Measurements from ENCODE around the gene CCDC141. TPM values are rescaled to one million over a fixed set of nuclear protein-coding genes. Genes with fewer than 3 reads are reported as not detected.

The CCDC141 gene
- total RNA-seq, 2 donors from 2014 or later = 1.9 to 2.1 TPM

DNA sequence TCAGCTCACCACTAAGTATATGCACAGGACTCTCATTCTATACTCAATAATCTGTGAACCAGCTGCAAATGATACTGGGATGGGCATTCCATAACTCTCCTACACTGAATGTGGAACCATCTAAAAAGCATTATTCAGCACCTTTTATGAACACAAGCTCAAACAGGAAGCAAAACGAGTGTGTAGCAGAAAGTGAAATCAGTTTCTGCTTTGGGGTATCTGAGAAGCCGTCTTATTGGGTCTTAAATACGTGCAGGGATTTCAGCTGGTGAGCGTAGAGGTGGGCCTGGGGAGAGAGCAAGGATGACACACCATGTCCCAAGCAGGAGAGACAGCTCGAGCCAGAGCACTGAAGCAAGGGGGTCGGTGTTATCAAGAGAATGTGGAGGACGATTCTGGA lies 122.8 kb downstream of the CCDC141 start:
- Mint-ChIP-seq H3K27ac (no peak overlapping the region), H3K36me3 (ENCODE audit: low read depth) (no peaks in the 10 kb centered on the region), H3K27me3 (peaks cover 7% of the 10 kb centered on the region), H3K4me1 (no peaks in the 10 kb centered on the region), H3K4me3 (no peak overlapping the region), H3K9me3 (no peaks in the 10 kb centered on the region)
- ATAC-seq (replicated peaks) = no peak

DNA sequence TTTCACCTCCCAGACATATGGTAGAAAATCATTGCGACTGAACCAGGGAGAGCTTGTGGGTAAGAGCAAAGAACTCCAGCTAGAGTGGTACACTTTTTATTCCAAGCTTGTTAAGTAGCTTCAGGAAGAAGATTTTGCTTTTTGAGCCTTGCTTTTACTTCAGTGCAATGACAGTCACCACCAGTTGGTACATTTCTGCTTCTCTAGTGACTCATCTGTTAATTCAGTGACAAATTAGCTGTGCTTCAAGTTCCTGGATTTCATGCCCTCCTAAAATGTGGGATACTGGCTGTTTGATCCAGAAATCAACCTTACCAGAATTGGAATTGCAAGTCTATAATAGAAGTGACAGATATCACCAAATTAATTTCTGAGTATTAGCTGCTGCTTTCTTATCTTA lies 125.1 kb downstream of the CCDC141 start:
- no peak for ATAC-seq (replicated peaks)
- H3K4me1 Mint-ChIP-seq = no peaks in the 10 kb centered on the region
- no peaks in the 10 kb centered on the region for H3K36me3 Mint-ChIP-seq (ENCODE audit: low read depth)
- H3K27ac Mint-ChIP-seq = no peak overlapping the region
- H3K27me3 Mint-ChIP-seq = peaks cover 7% of the 10 kb centered on the region
- H3K9me3 Mint-ChIP-seq = no peaks in the 10 kb centered on the region
- no peak overlapping the region for H3K4me3 Mint-ChIP-seq

DNA sequence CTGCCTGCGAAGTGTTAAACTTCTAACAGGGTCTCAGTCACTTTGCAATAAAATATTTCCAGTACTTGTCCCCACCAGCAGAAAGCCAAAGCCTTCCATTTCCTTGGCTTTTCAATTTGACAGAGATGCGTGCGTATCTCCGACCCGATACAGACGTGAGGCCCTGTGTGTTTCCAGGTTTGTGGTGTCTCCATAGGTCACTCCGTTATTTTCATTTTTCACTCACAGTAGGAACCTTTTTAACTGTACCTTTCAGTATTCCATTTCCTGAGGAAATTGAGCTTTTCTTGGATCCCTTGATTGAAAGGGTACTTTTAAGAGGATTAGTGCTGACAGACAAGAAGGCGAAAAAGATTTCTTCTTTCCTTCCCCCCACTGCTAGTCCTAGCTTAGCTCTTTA lies 126.4 kb downstream of the CCDC141 start:
- no peak for ATAC-seq (replicated peaks)
- no peaks in the 10 kb centered on the region for H3K36me3 Mint-ChIP-seq (ENCODE audit: low read depth)
- no peak overlapping the region for H3K27ac Mint-ChIP-seq
- peaks cover 7% of the 10 kb centered on the region for H3K27me3 Mint-ChIP-seq
- no peaks in the 10 kb centered on the region for H3K4me1 Mint-ChIP-seq
- H3K9me3 Mint-ChIP-seq = no peaks in the 10 kb centered on the region
- no peak overlapping the region for H3K4me3 Mint-ChIP-seq

DNA sequence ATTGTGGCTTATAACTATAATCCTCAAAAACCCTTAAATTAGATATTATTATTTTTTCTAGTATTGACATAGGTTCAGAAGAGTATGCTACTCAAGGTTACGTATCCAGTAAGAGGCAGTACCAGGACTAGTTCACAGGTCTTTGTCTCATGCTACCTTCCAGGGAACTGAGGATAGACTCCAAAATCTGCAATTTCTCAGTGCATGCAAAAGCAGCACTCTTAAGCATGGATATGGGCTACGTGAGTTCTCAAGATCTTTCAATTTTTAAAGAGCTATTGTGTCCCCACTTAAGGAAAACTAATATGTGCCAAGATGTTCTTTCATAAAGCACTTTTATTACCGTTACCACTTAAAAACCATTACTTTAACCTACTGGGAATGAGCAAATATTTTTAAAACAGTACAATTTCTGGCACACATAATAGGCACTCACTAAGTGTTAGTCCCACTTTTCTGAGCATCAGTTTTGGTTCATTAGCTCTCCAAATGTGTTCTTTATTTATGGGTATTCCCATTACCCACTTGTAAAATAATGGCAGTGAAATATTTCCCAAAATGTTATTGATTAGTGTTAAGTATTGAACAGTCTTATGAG lies 128.9 kb downstream of the CCDC141 start:
- Mint-ChIP-seq H3K4me1 (no peaks in the 10 kb centered on the region), H3K4me3 (no peak overlapping the region), H3K27ac (no peak overlapping the region), H3K36me3 (ENCODE audit: low read depth) (no peaks in the 10 kb centered on the region), H3K9me3 (no peaks in the 10 kb centered on the region), H3K27me3 (peaks cover 3% of the 10 kb centered on the region)
- ATAC-seq (replicated peaks) = no peak

DNA sequence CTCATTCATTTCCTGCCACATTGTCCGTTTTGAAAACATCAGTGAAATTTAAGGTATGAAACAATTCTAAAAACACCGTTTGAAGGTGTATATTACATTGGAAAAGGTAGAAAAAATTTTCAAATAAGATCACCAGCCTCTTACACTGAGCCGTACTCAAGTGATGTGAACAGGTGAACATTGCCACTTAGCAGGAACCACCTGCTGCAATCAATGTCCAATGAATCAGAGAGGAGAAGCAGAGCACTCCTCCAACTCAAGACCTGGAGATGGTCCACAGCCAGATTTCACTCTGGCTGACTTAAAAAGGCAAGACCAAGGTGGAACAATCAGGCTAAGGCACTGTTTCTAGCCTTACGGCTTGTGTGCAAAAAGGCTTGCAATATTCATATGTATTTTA lies 132.4 kb downstream of the CCDC141 start:
- Mint-ChIP-seq H3K4me1 (no peaks in the 10 kb centered on the region), H3K9me3 (no peaks in the 10 kb centered on the region), H3K27me3 (no peaks in the 10 kb centered on the region), H3K27ac (no peak overlapping the region), H3K36me3 (ENCODE audit: low read depth) (no peaks in the 10 kb centered on the region), H3K4me3 (no peak overlapping the region)
- ATAC-seq (replicated peaks) = no peak

DNA sequence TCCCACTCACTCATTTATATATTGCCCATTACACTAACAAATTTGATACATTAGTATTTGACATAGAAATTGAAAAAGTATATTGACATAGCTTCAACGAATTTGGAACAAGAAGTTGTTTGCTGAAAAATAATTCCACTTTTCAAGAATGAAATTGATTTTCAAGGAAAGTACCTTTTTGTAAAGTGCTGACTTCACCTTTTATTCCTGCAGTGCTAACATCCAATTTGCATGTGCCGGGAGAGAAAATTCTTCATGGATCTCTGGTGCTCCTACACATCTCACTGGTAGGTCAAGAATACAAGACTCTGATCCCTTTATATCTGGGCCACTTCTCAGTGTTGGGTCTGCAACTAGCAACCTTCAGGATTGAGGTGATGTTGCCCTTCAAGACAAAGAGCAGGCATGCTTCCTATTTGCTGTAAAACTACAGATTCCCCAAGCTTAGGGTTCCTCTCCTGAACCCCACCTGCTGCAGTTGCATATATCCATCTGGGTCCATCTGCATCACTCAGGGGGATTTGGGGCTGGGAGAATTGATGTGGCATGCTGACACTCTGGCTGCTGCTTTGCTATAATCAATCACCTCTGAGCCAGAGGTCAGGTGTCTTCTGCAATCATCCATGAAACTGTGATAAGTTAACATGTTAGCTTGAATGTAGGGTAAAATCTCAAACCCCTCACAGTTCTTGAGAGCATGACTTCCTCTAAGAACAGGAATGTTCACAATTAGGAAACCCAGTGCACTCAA lies 134.3 kb downstream of the CCDC141 start:
- no peaks in the 10 kb centered on the region for H3K36me3 Mint-ChIP-seq (ENCODE audit: low read depth)
- H3K9me3 Mint-ChIP-seq = no peaks in the 10 kb centered on the region
- H3K27ac Mint-ChIP-seq = no peak overlapping the region
- no peak overlapping the region for H3K4me3 Mint-ChIP-seq
- H3K27me3 Mint-ChIP-seq = no peaks in the 10 kb centered on the region
- no peak for ATAC-seq (replicated peaks)
- H3K4me1 Mint-ChIP-seq = no peaks in the 10 kb centered on the region

DNA sequence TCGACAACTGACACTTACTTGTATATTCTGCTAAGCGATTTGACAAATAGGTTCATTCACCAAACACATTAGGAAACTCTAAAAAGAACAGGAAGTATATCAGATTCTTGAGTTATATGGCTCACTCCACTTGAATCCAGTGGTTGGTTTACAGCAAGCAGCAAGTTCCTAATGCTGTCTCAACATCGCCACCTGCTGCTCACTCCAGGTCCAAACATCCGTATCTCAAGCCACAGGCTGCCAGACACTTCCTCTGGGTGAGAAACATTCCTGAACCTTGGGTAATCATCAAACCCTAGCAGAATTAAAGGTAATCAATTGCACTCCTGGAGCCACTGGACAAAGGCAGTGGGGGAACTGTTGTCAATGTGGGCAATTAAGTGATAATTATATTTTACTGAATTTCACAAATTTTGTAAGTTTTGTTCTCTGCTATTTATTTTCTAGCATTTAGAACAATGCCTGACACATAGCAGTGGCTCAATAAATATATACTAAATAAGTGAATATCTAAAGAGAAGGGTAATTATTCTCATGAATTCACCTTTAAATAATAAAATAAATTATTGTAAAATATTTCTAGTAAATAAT lies 135.6 kb downstream of the CCDC141 start:
- Mint-ChIP-seq H3K4me3 (no peak overlapping the region), H3K27ac (no peak overlapping the region), H3K4me1 (no peaks in the 10 kb centered on the region), H3K9me3 (no peaks in the 10 kb centered on the region), H3K27me3 (no peaks in the 10 kb centered on the region), H3K36me3 (ENCODE audit: low read depth) (no peaks in the 10 kb centered on the region)
- ATAC-seq (replicated peaks) = peak; percentile 68

DNA sequence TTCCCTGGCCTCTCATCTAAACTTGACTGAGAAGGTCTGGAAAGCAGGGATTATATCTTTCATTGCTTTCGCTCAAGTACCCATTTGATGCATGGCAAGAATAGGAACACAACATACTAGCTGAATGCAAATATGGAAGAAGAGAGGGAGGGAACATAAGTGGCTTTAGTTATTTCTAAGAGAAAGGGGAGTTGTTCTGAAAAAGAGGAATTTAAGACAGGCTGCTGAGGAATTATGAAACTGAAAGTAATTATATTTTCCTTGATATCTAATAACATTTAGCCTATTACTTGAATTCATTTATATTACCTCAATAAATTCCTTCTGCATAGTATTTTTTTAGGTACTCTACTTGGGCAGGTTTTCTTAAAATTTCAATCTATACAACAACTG lies 136.9 kb downstream of the CCDC141 start:
- no peak overlapping the region for H3K4me3 Mint-ChIP-seq

DNA sequence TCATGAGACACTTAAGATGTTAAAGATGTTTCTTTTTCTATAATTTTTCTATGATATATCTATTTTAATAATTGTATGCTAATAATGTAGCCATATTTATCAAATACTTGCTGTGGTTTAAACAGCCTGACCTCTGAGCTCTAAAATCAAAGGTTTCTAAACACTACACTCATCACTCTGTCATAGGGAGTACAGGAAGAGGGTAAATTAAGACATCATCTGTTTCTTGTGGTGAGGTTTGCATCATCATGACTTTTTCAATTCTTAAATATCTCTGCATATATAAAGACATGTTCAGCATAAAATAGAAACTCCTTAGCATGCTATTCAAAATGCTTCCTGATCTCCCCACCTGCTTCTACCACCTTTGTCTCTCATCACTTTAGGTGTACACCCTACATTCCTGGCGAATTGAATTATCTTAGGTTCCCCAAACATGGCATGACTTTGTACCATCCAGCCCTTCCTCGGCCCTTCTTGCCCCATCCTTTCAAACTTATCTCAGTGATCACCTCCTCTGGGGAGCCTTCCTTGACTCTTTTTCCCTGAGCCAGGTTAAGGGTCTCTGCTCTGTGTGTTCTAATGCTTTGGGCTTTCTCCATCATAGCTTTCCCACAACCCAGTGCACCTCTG lies 137.4 kb downstream of the CCDC141 start:
- Mint-ChIP-seq H3K36me3 (ENCODE audit: low read depth) (no peaks in the 10 kb centered on the region), H3K27me3 (no peaks in the 10 kb centered on the region), H3K4me3 (no peak overlapping the region), H3K4me1 (no peaks in the 10 kb centered on the region), H3K27ac (no peak overlapping the region), H3K9me3 (no peaks in the 10 kb centered on the region)
- peak; percentile 70 for ATAC-seq (replicated peaks)

More for the DNA sequence above, 136.9 kb downstream of the CCDC141 start:
- H3K27me3 Mint-ChIP-seq = no peaks in the 10 kb centered on the region
- H3K36me3 Mint-ChIP-seq (ENCODE audit: low read depth) = no peaks in the 10 kb centered on the region
- no peak overlapping the region for H3K27ac Mint-ChIP-seq
- H3K9me3 Mint-ChIP-seq = no peaks in the 10 kb centered on the region
- no peaks in the 10 kb centered on the region for H3K4me1 Mint-ChIP-seq
- ATAC-seq (replicated peaks) = no peak

DNA sequence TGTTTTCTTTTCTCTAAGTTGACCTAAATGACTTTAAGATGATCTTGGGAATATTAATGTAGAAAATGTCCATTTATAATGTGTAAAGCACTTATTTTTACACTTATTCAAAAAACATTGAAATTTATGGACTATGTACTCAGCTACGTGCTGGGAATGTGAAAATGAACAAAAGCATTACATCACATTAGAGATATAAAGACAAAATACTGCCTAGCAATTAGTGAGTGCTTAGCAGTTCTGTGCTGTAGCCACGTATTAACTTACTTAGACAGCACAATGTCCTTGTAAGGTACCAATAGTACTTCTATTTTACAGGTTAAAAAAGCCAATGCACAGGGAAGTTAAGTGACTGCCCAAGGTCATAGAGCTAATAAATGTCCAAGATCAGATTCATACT lies 138.9 kb downstream of the CCDC141 start:
- no peaks in the 10 kb centered on the region for H3K4me1 Mint-ChIP-seq
- no peaks in the 10 kb centered on the region for H3K36me3 Mint-ChIP-seq (ENCODE audit: low read depth)
- H3K27ac Mint-ChIP-seq = no peak overlapping the region
- no peak for ATAC-seq (replicated peaks)
- no peaks in the 10 kb centered on the region for H3K9me3 Mint-ChIP-seq
- no peak overlapping the region for H3K4me3 Mint-ChIP-seq
- no peaks in the 10 kb centered on the region for H3K27me3 Mint-ChIP-seq

DNA sequence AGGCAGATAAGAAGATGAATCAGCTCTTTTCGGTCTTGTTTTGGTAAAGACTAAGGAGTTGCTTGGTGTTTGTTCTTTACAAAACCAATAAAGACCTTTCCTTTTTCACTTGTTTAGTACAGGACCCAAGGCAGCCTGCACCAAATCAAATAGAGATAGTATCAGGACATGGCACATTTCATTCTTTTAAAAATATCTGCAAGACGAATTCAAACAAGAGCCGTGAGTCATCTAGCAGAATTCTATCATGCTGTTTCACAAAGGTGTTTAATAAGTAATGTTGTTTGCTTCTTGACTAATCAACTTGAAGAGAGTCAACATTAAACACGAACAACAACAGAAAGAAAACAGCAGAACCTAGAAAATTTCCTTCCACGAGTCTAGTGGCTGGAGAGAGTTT lies 139.9 kb downstream of the CCDC141 start:
- no peak overlapping the region for H3K27ac Mint-ChIP-seq
- H3K9me3 Mint-ChIP-seq = no peaks in the 10 kb centered on the region
- no peaks in the 10 kb centered on the region for H3K4me1 Mint-ChIP-seq
- H3K4me3 Mint-ChIP-seq = no peak overlapping the region
- H3K27me3 Mint-ChIP-seq = no peaks in the 10 kb centered on the region
- no peak for ATAC-seq (replicated peaks)
- H3K36me3 Mint-ChIP-seq (ENCODE audit: low read depth) = no peaks in the 10 kb centered on the region

DNA sequence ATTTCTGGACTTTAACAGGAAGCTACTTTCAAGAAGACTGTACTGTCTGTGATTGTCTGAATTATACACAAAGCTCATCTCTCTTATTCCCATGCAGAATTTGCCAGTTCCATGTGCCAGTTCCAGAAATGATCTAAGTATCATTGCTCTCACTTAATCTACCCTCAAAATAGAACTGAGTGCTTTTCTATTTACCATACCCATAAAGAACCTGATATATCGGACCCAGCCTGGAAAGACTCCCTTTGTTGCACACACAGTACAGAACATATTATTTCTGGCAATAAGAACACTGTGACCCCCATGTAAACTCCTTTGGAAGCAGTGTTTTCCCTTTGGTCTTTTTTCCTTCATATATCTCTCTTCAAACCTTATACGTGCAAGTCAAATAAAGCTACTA lies 140.4 kb downstream of the CCDC141 start:
- Mint-ChIP-seq H3K27ac (no peak overlapping the region), H3K4me3 (no peak overlapping the region), H3K36me3 (ENCODE audit: low read depth) (no peaks in the 10 kb centered on the region), H3K27me3 (no peaks in the 10 kb centered on the region), H3K4me1 (no peaks in the 10 kb centered on the region), H3K9me3 (no peaks in the 10 kb centered on the region)
- ATAC-seq (replicated peaks) = no peak

DNA sequence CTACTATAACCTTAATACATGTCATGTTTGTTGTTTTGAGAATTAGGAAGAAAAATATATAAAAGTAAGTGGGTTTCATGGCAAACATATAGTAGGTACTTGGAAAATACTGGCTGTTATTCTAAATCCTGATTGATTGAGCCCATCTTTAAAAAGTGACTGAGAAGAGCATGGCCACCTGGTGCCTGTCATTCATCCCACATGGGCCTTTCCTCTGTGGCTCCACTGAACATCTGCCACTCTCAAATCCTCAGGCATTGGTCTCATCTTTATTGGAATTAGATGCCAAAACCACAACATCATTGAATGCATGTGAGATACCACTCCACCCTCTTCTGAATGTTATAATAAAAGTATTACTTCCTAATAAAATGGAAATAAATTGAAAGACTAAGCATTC lies 141.1 kb downstream of the CCDC141 start:
- Mint-ChIP-seq H3K4me3 (no peak overlapping the region), H3K27ac (no peak overlapping the region), H3K36me3 (ENCODE audit: low read depth) (no peaks in the 10 kb centered on the region), H3K4me1 (no peaks in the 10 kb centered on the region), H3K9me3 (no peaks in the 10 kb centered on the region), H3K27me3 (no peaks in the 10 kb centered on the region)
- ATAC-seq (replicated peaks) = no peak

DNA sequence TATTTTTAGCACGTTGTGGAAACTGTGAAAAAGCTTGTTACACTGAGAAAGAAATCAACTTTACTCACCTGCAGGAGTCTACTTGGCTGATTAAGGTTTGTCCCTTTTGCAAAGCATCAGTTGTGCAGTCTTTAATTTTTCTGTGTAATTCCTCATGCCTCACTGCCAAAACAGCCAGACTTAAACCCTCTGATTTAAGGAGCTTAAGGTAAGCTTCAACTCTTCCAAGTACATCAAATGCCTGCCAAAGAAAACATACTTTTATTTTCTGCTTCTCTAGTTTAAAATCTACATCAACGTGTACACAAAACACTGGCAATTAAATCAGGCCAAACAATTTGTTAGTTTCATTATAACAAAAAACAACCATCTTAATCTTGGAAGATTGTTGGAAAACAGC lies 144.7 kb downstream of the CCDC141 start:
- H3K36me3 Mint-ChIP-seq (ENCODE audit: low read depth) = no peaks in the 10 kb centered on the region
- H3K27ac Mint-ChIP-seq = no peak overlapping the region
- no peak for ATAC-seq (replicated peaks)
- no peaks in the 10 kb centered on the region for H3K4me1 Mint-ChIP-seq
- no peak overlapping the region for H3K4me3 Mint-ChIP-seq
- H3K27me3 Mint-ChIP-seq = no peaks in the 10 kb centered on the region
- no peaks in the 10 kb centered on the region for H3K9me3 Mint-ChIP-seq

DNA sequence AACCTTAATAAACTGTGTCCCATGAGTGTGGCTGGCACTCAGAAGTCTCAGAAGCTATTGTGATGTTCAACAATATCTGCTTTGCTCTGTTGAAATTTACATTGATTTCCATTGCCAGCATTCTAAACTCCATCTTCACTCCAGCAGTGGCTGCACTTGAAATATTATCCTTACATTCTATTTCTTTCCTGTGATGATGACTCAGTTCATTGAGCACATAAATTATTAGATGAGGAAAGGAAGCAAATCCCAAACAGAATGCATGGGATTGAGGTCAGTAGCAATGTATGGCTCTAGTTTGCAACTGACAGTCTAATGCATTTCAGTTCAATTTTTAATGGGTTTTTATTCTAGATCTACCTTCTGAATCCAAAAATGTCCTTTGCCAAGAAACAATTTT lies 150.3 kb downstream of the CCDC141 start:
- H3K4me1 Mint-ChIP-seq = no peaks in the 10 kb centered on the region
- H3K4me3 Mint-ChIP-seq = no peak overlapping the region
- H3K9me3 Mint-ChIP-seq = no peaks in the 10 kb centered on the region
- H3K27ac Mint-ChIP-seq = no peak overlapping the region
- H3K27me3 Mint-ChIP-seq = no peaks in the 10 kb centered on the region
- H3K36me3 Mint-ChIP-seq (ENCODE audit: low read depth) = no peaks in the 10 kb centered on the region
- ATAC-seq (replicated peaks) = no peak
